ENCODE data around the gene SHB. TPM values are rescaled to one million over a fixed set of nuclear protein-coding genes. Genes with fewer than 3 reads are reported as not detected.

SHB gene
- total and polyA plus RNA-seq, 2 of the 8 experiments (the other 6 are each of a cell fraction or from before 2014, with no cell fraction given): 4.1 to 12.6 TPM

DNA sequence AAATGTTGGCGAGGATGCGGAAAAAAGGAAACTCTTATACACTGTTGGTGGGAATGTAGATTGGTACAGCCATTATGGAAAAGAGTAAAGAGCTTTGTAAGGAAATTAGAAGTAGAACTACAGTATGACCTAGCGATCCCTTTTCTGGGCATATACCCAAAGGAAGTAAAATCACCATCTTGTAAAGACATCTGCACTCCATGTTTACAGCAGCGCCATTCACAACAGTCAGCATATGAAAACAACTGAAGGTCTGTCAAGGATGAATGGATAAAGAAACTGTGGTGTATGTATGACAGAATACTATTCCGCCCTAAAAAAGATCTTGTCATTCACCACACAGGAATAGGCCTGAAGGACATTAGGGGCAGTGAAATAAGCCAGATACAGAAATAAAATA, 137.4 kb downstream of the SHB start:
- no peak overlapping the region for H3K56ac ChIP-seq (replicated peaks; ENCODE audit: insufficient read length, low read depth, low read length)
- FAIRE-seq: no peak

More for the DNA sequence above, 137.4 kb downstream of the SHB start:
- Histone ChIP-seq H3K23ac (ENCODE audit: insufficient read length) (no peak overlapping the region), H3K36me3 (ENCODE audit: control insufficient read depth in 2 of 4, insufficient read depth in 4 of 4, low read length in 3 of 4) (no peaks in the 10 kb centered on the region), H3K9ac (replicated peaks in 1 of 4; ENCODE audit: extremely low read depth in 1 of 4, low read depth in 3 of 4, low read length in 3 of 4) (no peak overlapping the region), H3K4ac (replicated peaks; ENCODE audit: insufficient read length, low read depth, low read length) (no peak overlapping the region), H3K4me2 (ENCODE audit: insufficient read depth in 1 of 2, low read depth in 2 of 2, low read length in 2 of 2) (no peak overlapping the region), H3K4me1 (replicated peaks in 1 of 4; ENCODE audit: control insufficient read depth in 3 of 4, insufficient read depth in 4 of 4, low read length in 3 of 4) (peaks cover 0 to 4% (median 2%) of the 10 kb centered on the region in 4 experiments; a peak in 2 of 7 replicates), H4K91ac (replicated peaks; ENCODE audit: insufficient read length, low read length) (no peak overlapping the region), H2AK5ac (ENCODE audit: low read depth, low read length) (no peak overlapping the region), H2BK120ac (replicated peaks; ENCODE audit: low read depth, low read length) (no peak overlapping the region), H2BK12ac (ENCODE audit: low read depth, low read length) (no peak overlapping the region), H2BK20ac (ENCODE audit: low read length) (no peak overlapping the region), H3K14ac (ENCODE audit: insufficient read length) (no peak overlapping the region), H3K79me2 (ENCODE audit: control insufficient read depth in 1 of 2, insufficient read depth in 2 of 2, low read length in 2 of 2) (no peaks in the 10 kb centered on the region), H3K23me2 (ENCODE audit: low read depth, low read length) (no peaks in the 10 kb centered on the region), H4K5ac (ENCODE audit: insufficient read length, low read depth, low read length) (no peak overlapping the region), H3K79me1 (ENCODE audit: low read depth, low read length) (no peaks in the 10 kb centered on the region), H2AFZ (ENCODE audit: low read length) (no peak overlapping the region), H4K8ac (ENCODE audit: extremely low read depth, insufficient read depth, low read length) (no peak overlapping the region), H3K4me3 (ENCODE audit: extremely low read depth in 1 of 4, insufficient read depth in 2 of 4, low read depth in 3 of 4, low read length in 4 of 4) (no peak overlapping the region), H3K27me3 (replicated peaks in 1 of 4; ENCODE audit: control insufficient read depth in 3 of 4, extremely low read depth in 1 of 4, insufficient read depth in 3 of 4, low read length in 3 of 4) (no peaks in the 10 kb centered on the region), H2BK5ac (ENCODE audit: low read depth, low read length) (no peak overlapping the region), H3K18ac (ENCODE audit: extremely low read depth, low read length) (no peak overlapping the region), H2BK15ac (ENCODE audit: low read length) (no peak overlapping the region), H4K20me1 (replicated peaks in 1 of 2; ENCODE audit: control insufficient read depth in 1 of 2, insufficient read depth in 2 of 2, low read length in 2 of 2) (peaks cover 0 to 3% of the 10 kb centered on the region in 2 experiments), H3K27ac (ENCODE audit: low read depth, low read length) (no peak overlapping the region), H3K9me3 (ENCODE audit: insufficient read depth in 2 of 2, low read depth in 1 of 2, low read length in 1 of 2) (no peaks in the 10 kb centered on the region)
- 93% methylated on average over 5 of the region's 5 CpGs; no CpG with 5 or more reads in 1 of the 2 experiments for WGBS, 2 experiments (ENCODE audit: extremely low coverage in 1 of 2, insufficient coverage in 1 of 2, insufficient read length in 1 of 2, insufficient replicate concordance in 2 of 2, low coverage in 1 of 2, low lambda C conversion rate in 2 of 2, missing lambda C conversion rate in 1 of 2)
- POLR2A ChIA-PET (ENCODE audit: partially characterized antibody): no interaction called here
- CTCF ChIA-PET (ENCODE audit: partially characterized antibody): interaction anchor here (1.0 kb wide), 1 partner anchor 9 kb away, joined by 3 read pairs; no protein-coding TSS in a partner anchor
- no peak for DNase-seq (ENCODE audit: low read depth in 1 of 2, low spot score in 2 of 2)
- no peak for TF ChIP-seq HDAC2 (IDR thresholded peaks at IDR 0.05; ENCODE audit: borderline replicate concordance in 1 of 2, low read depth in 2 of 2, low read length in 2 of 2)
- no peak for TF ChIP-seq TAF1 (IDR thresholded peaks at IDR 0.05; ENCODE audit: low read depth, low read length)
- TF ChIP-seq, protein P1, sequence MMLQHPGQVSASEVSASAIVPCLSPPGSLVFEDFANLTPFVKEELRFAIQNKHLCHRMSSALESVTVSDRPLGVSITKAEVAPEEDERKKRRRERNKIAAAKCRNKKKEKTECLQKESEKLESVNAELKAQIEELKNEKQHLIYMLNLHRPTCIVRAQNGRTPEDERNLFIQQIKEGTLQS (IDR thresholded peaks at IDR 0.05; ENCODE audit: insufficient read depth, low read depth, low read length): no peak
- TF ChIP-seq EZH2 (IDR thresholded peaks at IDR 0.05; ENCODE audit: low read depth, low read length, severe bottlenecking): no peak
- TF ChIP-seq YY1 (IDR thresholded peaks at IDR 0.05; ENCODE audit: low read depth, low read length): no peak
- no peak for TF ChIP-seq JUND (IDR thresholded peaks at IDR 0.05; ENCODE audit: low read length)
- TF ChIP-seq, protein P2, sequence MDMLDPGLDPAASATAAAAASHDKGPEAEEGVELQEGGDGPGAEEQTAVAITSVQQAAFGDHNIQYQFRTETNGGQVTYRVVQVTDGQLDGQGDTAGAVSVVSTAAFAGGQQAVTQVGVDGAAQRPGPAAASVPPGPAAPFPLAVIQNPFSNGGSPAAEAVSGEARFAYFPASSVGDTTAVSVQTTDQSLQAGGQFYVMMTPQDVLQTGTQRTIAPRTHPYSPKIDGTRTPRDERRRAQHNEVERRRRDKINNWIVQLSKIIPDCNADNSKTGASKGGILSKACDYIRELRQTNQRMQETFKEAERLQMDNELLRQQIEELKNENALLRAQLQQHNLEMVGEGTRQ (IDR thresholded peaks at IDR 0.05; ENCODE audit: low read length): no peak
- no peak for TF ChIP-seq CBX8 (IDR thresholded peaks at IDR 0.05; ENCODE audit: borderline replicate concordance, low read depth, low read length)
